CD4-positive, alpha-beta T cell treated with Interleukin-17A for 4 hours (primary cell): ENCODE data around the gene COX7C.
"Not testable (repeated sequence)": the region's sequence is repeated elsewhere in the genome, so short reads cannot be mapped to it uniquely, and the experiment has no call there.

ENCODE experiments used
- DNase-seq: peaks from one replicate; pipeline ENCODE4 v3.0.0-alpha.2; 2020; ENCODE audit warnings: mixed read lengths

COX7C gene, protein sequence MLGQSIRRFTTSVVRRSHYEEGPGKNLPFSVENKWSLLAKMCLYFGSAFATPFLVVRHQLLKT

DNA sequence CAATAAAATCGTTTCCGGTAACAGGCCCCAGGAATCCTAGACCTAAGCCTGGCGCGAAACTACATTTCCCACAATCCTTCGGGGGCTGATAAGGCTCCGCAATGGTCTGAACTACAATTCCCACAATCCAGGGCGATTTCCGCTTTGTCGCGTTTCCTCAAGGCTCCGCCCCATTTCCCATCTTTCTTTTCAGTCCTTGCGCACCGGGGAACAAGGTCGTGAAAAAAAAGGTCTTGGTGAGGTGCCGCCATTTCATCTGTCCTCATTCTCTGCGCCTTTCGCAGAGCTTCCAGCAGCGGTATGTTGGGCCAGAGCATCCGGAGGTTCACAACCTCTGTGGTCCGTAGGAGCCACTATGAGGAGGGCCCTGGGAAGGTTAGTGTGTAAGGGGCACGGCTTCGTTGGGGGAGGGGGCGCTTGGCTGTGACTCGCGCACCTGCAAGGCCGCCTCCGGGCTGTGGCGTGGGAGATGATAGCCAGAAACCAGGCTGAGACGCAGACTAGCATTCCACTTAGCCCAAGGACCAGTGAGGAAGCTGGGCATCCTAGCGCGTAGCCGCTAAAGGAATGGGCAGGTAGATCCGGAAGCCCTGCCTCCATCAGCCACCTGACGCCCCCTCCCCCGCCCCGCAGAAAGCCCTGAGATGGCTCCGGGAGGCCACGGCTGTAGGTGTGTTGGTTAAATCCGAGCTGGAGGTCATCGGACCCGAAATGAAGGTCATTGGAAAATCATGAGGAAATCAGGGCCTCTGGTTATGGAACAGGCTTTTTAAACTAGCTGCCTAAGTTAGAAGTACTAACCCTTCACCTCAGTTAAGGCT lies at the start of gene COX7C:
Gene COX7C, plus strand, starts transcription at position 186 of the 821 bp plus-strand sequence. Its CDS starts 115 bp downstream, at position 301.
- DNase-seq = peak; percentile 93

DNA sequence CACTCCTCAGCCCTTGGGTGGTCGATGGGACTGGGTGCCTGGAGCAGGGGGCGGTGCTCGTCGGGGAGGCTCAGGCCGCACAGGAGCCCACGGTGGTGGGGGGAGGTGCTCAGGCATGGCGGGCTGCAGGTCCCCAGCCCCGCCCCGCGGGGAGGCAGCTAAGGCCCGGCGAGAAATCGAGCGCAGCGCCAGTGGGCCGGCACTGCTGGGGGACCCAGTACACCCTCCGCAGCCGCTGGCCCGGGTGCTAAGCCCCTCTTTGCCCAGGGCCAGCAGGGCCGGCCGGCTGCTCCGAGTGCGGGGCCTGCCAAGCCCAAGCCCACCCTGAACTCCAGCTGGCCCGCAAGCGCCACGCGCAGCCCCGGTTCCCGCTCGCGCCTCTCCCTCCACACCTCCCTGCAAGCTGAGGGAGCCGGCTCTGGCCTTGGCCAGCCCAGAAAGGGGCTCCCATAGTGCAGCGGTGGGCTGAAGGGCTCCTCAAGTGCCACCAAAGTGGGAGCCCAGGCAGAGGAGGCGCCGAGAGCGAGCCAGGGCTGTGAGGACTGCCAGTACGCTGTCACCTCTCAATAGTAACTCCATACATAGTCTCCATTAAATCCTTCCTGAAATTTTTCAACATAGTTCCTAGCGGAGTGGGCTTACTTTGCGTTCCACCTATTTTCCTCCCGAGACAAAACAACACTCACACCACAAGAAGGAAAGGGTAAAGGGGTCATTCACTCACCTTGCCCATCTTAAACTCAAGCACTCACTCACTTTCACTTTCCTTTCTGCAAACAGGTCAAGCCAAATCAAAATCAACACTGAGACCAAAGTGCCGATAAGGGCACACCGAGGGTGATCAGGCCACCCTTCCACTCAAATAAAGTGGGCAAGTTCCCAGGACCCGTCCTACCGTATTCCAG lies 48.0 kb upstream of the COX7C start:
- not testable (repeated sequence) for DNase-seq

DNA sequence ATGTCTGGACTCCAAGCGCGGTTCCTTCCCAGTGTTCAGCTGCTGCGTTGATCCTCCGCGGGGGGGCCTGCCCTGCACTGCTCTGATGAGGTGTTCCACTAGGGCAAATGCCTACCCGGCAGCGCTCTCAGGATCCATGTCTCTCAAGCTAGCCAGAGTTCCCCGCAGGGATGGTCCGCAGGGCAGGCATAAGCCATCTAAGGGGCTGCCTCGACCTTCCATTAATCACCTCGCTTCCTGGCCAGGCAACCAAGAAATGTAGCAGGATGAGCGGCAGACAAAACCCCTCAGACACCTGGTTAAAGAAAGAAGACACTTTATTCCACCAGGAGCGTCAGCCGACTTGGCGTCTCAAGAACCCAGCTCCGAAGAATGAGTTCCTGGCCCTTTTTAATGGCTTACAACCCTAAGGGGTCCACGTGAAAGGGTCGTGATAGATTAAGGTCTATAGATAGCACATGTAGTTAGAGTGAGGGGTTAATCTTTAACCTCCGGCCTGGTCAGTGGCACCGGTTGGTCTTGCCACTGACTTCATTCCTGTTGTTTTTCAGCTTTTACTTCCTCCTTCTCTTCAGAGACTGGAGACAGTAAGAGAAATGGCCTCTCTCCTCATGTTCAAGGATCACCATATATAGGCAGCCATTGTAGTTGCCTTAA lies 47.2 kb upstream of the COX7C start:
- no peak for DNase-seq

DNA sequence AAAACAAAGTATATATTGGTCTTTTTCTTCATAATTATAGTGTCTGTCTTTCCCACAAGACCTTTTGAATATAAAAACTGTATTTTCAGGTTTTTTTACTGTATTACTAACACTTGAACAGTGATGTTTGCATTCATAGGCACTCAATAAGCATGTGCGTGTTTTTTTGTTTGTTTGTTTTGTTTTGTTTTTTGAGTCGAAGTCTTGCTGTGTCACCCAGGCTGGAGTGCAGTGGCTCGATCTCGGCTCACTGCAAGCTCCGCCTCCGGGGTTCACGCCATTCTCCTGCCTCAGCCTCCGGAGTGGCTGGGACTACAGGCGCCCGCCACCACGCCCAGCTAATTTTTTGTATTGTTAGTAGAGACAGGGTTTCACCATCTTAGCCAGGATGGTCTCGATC lies 46.6 kb upstream of the COX7C start:
- not testable (repeated sequence) for DNase-seq

DNA sequence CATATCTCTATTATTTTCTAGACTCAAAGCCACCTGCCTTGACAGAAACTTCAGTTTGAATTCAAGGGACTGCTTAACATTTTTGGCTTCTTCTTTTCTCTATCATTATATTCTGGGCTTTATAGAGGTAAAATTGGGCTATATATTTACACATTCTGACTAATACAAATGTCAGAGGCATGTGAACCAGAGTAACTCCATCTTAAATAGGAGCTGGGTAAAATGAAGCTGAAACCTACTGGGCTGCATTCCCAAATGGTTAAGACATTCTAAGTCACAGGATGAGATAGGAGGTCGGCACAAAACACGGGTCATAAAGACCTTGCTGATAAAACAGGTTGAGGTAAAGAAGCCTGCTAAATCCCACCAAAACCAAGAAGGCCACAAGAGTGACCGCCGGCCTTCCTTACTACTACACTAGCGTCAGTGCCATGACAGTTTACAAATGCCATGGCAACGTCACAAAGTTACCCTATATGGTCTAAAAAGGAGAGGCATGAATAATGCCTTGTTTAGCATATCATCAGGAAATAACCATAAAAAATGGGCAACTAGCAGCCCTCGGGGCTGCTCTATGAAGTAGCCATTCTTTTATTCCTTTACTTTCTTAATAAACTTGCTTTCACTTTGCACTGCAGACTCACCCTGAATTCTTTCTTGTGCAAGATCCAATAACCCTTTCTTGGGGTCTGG lies 44.8 kb upstream of the COX7C start:
- DNase-seq = no peak

DNA sequence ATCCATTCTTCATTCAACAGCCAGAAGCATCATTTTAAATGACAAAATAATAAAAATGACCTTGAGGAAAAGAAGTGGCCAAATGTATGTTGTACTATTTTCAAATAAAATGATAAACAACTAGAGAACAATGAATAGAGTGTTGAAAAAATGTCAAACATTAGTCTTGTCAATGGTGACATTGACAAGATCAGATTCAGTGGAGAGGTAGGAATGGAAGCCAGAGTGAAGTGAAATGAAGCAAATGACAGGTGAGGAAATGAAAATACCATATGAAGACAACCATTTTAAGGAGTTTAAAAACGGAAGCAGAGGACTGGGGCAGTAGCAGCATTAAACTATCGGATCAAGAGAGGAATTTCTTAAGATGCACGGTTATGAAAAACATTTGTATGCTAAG lies 38.2 kb upstream of the COX7C start:
- no peak for DNase-seq

DNA sequence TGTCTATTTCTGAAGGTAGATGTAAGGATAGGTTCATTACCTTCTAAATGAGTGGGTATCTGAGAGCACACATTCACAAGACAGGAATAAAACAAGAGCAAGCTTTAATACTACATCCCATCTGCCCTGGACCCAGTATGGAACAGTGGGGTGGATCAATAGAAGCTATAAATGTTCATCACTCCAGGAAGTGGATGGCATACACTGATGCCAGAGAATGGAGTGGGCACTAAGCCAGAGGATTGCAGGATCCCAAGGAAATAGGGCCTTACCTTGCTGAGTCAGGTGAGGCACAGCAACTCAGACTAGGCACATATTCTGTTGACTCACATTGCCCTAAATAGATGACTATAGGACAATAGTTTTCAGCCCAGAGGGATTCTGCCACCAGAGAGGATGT lies 21.3 kb upstream of the COX7C start:
- no peak for DNase-seq

DNA sequence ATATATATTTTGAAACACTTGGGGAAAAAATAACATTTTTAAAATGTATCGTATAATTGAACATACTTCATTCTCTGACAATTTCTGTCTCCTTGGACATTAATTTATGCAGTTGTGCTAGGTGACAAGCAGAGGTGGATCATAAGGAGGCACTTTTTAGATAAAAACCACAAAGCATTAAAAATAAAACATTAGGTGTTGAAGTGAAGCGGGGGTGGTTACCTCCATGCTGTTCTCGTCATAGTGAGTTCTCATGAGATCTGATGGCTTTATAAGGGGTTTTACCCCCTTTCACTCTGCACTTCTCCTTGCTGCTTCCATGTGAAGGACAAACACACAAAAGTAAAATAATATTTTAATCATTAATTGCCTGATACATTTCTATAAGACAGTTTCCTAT lies 11.9 kb upstream of the COX7C start:
- no peak for DNase-seq

DNA sequence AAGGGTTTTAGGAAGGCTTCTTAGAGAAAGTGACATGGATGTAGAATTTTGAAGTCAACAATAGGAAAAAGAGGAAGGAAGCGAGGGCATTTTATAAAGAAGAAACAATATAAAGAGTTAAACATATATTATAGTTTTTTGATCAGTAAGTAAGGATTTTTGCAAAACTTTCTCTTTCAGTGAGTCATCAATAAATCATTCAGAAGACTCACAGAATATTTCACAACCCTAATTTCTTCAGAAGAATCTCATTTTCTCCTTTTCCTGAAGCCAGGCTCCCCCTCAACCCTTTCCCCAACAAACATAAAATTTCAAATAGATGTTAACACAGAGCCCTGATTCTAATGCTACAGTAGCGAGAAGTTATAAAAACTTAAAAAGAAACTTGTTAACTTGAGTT lies 4.3 kb upstream of the COX7C start:
- DNase-seq = no peak

DNA sequence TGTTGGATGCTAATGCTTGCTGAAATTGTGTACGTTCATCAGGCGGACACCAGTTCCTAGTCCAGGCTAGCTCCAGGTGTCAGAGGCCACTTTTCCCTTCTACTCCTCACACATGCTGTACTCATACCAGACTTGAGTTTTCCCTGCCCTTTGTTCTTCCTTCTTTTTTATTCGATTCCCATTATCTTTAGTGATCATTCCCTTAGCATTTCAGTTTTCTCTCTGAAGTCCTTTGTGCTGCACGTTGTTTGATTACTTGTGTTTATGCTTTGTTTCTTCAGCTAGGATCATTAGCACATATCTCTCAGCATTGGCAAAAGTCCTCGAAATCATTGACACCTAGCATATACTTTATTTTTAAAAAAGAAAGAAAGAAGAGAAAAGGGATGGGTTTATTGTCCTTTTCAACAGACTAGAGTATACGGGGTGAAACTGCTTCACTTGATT lies 409 bp upstream of the COX7C start:
- DNase-seq = peak; percentile 5

DNA sequence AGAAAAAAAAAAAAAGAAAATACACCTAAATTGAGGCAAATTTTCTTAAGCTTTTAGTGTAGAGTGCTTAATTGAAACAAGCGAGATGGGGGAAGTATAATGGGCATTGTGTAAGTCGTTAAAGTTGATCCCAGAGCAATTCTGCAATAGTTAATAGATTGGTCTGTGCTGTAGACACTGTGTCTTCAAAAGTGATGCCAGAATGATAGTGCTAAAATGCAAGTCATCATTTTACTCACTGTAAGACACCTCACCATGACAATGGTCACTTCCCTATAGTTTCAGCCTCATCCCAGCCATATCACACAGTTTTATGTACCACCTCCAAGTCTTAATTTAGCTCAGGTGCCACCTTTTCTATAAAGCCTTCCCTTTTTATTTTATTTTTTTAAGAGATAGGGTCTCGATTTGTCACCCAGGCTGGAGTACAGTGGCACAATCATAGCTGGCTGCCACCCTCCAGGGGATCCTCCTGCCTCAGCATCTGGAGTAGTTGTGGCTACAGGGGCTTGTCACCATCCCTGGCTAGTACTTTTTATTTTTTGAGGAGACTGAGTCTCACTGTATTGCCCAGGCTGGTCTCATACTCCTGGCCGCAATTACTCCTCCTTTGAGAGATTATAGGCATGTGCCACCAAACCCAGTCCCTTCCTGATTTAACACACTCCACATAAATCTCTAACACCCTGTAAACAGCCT lies 6.2 kb downstream of the COX7C start:
- DNase-seq = no peak

DNA sequence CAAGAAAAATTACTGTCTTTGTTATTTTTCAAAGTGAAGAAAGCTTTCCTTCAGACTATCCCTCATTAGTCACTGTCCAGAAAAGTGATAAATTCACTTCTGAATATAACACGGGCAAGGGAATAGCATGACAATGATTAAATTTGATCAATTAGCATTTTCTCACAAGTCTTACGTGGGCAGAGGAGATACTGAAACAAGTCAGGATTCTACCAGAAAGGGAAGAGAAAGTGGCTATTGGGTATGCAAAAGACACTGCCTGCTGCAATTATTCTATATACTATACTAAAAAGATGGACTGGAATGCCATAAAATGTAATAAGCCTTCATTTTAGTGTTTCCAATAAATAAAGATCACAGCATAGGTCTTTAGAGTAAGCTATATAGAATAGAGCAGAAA lies 7.4 kb downstream of the COX7C start:
- DNase-seq = no peak

DNA sequence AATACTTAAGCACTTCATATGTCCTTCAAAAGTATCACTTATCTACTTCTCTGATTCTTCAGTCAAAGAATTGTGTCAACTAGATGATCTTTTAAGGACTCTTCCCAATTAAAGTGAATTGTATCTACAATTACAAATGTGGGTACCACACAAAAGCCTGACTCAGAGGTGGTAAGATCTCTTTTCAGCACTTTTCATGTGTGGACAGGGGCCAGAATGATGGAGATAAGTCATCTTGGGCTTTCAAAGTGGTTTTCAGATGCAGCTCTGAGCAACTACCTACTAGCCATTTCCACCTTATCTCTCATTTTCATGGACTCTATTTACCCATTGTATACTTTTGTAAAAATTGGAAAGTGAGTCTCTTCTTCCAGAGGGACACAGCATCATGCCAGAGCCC lies 8.4 kb downstream of the COX7C start:
- no peak for DNase-seq

DNA sequence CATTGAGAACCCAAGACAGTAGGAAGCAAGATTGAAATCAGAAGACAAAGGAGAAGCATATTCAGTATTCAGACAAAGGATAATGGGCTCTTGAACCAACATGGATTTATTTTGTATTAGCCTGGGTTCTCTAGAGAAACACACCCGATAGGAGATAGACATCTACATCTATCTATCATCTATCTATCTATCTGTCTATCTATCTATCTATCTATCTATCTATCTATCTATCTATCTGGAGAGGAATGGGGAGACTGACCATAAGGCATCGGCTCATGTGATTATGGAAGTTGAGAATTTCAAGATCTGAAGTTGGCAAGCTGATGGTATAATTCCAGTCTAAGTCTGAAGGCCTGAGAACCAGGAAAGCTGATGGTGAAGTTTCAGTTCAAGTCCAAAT lies 13.4 kb downstream of the COX7C start:
- DNase-seq = no peak

DNA sequence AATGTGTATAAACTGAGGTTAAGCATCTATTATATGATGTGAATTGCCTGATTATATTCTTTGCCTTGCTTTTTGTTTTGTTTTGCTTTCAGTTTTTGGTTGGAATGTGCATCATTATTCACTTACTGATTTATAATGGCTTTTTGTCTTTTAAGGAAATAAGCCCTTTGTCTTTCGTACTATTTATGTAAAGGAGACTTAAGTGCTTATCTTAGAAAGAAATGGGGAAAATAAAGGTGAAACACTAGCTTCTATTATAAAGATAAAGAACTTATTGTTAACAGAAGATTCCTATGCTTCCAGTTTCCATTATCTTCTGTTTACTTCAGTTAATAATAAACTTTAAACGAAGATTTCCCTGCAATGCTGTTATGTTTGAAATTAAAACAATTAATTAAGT lies 23.3 kb downstream of the COX7C start:
- no peak for DNase-seq

DNA sequence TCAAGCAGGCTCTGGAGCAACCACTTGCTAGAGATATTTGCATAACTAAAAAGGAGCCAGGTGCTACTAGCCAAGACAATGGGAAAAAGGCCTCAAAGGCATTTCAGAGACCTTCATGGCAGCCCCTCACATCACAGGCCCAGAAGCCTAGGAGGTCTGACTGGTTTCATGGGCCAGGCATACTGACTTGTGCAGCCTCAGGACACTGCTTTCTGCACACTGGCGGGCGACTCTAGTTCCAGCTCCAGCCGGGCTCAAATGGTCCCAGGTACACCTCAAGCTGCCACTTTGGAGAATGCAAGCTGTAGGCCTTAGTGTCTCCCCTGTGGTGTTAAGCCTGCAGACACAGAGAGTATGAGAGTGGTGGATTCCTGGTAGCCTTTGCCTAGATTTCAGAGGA lies 27.1 kb downstream of the COX7C start:
- no peak for DNase-seq

DNA sequence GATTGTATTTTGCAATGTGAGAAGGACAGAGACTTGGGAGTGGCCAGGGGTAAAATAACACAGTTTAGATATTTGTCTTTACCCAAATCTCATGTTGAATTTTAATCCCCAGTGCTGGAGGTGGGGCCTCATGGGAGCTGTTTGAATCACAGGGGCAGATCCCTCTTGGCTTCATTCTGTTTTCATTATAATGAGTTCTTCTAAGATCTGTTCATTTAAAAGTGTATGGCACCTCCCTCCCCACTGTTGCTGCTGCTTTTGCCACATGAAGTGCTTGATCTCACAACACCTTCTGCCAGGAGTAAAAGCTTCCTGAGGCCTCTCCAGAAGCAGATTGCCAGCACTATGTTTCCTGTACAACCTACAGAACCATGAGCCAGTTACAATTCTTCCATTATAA lies 28.1 kb downstream of the COX7C start:
- DNase-seq = no peak

DNA sequence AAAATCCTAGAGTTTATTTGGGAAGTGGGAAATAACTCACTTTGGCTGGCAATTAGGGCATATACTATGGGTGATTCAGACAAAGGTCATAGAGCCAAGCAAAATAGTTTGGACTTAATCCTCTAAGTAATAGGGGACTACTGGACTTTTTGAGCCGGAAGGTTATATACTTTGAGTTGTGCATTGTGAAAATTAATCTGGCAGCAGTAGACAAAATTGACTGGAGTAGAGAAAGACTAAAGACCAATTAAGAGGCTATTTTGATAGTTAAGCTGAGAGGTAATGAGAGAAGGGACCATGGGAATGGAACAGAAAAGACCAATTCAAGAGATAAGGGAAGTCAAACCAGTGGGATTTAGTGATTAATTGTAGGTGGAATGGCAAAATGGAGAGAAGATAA lies 28.9 kb downstream of the COX7C start:
- DNase-seq = no peak

DNA sequence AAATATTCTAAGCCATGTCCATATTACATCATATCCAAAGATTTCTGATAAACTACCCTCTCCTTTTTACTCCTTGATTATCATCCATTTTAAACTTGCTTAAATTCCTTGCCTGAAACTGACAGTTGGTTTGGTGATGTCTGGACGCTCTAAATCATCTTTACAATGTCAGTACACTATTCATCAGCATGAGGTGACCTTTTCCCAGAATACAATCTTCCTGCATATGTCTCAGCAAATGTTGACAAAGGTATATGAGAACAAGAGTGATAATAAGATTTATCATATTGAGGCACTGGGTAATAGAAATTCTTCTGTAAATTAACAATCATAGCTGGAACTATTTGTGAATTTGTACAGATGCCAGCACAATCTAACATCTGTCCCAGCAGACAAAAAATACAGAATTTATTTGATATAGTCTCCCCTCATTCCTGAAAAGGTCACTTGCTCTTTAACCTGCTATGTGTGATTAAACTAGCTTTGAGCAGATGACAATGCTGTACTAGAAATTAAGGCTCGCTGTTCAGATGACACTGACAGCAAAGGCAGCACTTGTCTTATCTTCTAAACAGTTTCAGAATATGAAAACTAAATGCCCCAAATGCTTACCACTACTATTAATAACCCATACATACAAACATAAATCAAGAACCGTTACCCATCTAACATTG lies 32.2 kb downstream of the COX7C start:
- no peak for DNase-seq

DNA sequence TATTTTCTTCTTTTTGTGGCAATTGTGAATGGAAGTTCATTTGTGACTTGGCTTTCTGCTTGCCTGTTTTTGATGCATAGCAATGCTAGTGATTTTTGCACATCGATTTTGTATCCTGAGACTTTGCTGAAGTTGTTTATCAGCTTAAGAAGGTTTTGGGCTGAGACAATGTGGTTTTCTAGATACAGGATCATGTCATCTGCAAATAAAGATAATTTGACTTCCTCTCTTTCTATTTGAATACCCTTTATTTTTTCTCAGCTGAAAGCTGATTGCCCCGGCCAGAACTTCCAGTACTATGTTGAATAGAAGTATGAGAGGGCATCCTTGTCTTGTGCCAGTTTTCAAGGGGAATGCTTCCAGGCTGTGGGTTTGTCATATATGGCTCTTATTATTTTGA lies 43.0 kb downstream of the COX7C start:
- DNase-seq = not testable (repeated sequence)

DNA sequence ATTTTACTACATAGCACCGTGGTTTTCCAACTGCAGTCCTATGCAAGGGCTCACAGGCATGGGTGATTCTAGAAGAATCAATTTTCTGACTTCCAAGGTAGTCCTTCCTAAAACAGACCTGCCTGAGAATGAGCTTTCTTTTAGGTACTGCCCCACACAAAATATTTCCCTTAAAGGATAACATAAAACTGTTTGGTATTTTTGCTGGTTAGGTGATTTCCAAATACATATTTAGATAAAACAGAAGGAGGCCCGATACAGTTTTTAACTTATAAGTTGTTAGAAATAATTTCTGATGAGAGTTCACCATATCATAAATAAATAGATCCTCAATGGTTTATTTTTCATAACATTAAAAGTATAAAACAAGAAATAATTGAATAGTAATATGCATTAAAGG lies 46.4 kb downstream of the COX7C start:
- no peak for DNase-seq
